SW480 (cell line): ENCODE data around the gene AQP3.
"Not testable (repeated sequence)": the region's sequence is repeated elsewhere in the genome, so short reads cannot be mapped to it uniquely, and the experiment has no call there.

Experiments used
- DNase-seq: peaks from one replicate; pipeline ENCODE4 v3.0.0-alpha.2; 2016; ENCODE audit warnings: low spot score

Gene AQP3

GRCh38 chr9:33414889-33415500 lies 32.4 kb downstream of the AQP3 start:
- DNase-seq: no peak

GRCh38 chr9:33414268-33414667 lies 33.1 kb downstream of the AQP3 start:
- DNase-seq: no peak

GRCh38 chr9:33408087-33408486 lies 39.3 kb downstream of the AQP3 start:
- DNase-seq: no peak

GRCh38 chr9:33407061-33407460 lies 40.3 kb downstream of the AQP3 start:
- DNase-seq: no peak

GRCh38 chr9:33404788-33405362 lies 42.5 kb downstream of the AQP3 start:
- DNase-seq: no peak

GRCh38 chr9:33403941-33404787 lies 43.2 kb downstream of the AQP3 start:
- DNase-seq: no peak

GRCh38 chr9:33402371-33402770 lies 45.0 kb downstream of the AQP3 start, which contains the start of gene AQP7:
Gene AQP7, minus strand, starts transcription at chr9:33402568. Its CDS starts 1,306 bp downstream, at chr9:33401262.
- DNase-seq: not testable (repeated sequence)

- DNase-seq: not testable (repeated sequence)
Observed at GRCh38 chr9:33401809-33402208, 45.6 kb downstream of the AQP3 start.

- not testable (repeated sequence) for DNase-seq
Observed at GRCh38 chr9:33399047-33399446, 48.3 kb downstream of the AQP3 start.

- DNase-seq: not testable (repeated sequence)
Observed at GRCh38 chr9:33397801-33398200, 49.6 kb downstream of the AQP3 start.

GRCh38 chr9:33395159-33395879 lies 52.1 kb downstream of the AQP3 start:
- peak; percentile 57 for DNase-seq

- not testable (repeated sequence) for DNase-seq
Observed at GRCh38 chr9:33393986-33394385, 53.4 kb downstream of the AQP3 start.

- no peak for DNase-seq
Observed at GRCh38 chr9:33393581-33393980, 53.8 kb downstream of the AQP3 start.

GRCh38 chr9:33392591-33393021 lies 54.8 kb downstream of the AQP3 start:
- DNase-seq: not testable (repeated sequence)
